ENCODE results near the gene PATL2. TPM values are rescaled to one million over a fixed set of nuclear protein-coding genes. Genes with fewer than 3 reads are reported as not detected.
"Not testable (repeated sequence)": the region's sequence is repeated elsewhere in the genome, so short reads cannot be mapped to it uniquely, and the experiment has no call there.

PATL2 gene
- total RNA-seq, 1 donor from 2014 or later = 3.7 TPM

GRCh38 chr15:44710236-44711095, 657 bp downstream of the PATL2 start:
- Histone ChIP-seq H3K4me3 (peak overlapping the region; percentile 92), H3K27ac (replicated peaks) (peak overlapping the region; percentile 99), H3K27me3 (ENCODE audit: low read depth) (no peaks in the 10 kb centered on the region), H3K36me3 (peaks cover 3% of the 10 kb centered on the region), H3K9me3 (replicated peaks) (no peaks in the 10 kb centered on the region), H3K4me1 (peaks cover 58% of the 10 kb centered on the region)
- peak; percentile 25 for DNase-seq
- intact Hi-C loops (cut with micrococcal nuclease) = no loop called here
- TF ChIP-seq, protein P1, sequence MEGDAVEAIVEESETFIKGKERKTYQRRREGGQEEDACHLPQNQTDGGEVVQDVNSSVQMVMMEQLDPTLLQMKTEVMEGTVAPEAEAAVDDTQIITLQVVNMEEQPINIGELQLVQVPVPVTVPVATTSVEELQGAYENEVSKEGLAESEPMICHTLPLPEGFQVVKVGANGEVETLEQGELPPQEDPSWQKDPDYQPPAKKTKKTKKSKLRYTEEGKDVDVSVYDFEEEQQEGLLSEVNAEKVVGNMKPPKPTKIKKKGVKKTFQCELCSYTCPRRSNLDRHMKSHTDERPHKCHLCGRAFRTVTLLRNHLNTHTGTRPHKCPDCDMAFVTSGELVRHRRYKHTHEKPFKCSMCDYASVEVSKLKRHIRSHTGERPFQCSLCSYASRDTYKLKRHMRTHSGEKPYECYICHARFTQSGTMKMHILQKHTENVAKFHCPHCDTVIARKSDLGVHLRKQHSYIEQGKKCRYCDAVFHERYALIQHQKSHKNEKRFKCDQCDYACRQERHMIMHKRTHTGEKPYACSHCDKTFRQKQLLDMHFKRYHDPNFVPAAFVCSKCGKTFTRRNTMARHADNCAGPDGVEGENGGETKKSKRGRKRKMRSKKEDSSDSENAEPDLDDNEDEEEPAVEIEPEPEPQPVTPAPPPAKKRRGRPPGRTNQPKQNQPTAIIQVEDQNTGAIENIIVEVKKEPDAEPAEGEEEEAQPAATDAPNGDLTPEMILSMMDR (IDR thresholded peaks at IDR 0.05; ENCODE audit: borderline replicate concordance) = no peak

DNA sequence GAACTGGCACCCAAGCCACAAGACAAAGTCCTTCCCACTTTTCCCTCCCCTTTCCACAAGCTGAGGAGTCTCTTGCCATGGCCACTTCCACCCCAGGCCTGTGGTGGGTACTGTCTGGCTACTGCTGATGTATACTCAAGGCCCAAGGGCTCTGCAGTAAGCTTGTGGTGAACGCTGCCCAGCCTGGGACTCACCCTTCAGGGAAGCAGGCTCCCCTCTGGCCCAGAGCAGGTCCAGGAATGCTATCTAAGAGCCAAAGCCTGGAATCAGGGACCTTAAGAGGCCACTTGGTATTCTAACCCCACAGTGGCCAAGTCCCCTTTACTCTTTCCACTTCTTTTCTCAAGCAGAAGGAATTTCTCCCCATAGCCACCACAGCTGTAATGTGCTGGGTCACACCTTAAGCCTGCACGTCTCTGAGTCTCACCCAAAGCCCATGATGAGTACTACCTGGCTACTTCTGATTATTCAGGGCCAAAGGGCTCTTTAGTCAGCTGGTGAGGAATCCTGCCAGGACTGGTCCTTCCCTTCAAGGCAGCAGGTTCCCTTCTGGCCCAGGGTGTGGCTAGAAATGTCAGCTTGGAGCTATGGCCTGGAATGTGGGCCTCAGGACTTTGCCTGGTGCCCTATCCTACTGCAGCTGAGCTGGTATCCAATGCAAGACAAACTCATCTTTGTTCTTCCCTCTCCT, 4.0 kb downstream of the PATL2 start:
- Histone ChIP-seq H3K4me1 (peaks cover 24% of the 10 kb centered on the region), H3K27ac (replicated peaks) (no peak overlapping the region), H3K9me3 (replicated peaks) (peaks cover 5% of the 10 kb centered on the region), H3K27me3 (ENCODE audit: low read depth) (no peaks in the 10 kb centered on the region), H3K4me3 (no peak overlapping the region), H3K36me3 (no peaks in the 10 kb centered on the region)
- TF ChIP-seq, protein P1 (IDR thresholded peaks at IDR 0.05; ENCODE audit: borderline replicate concordance) = no peak
- intact Hi-C loops (cut with micrococcal nuclease) = loop anchor here (10.0 kb wide), 1 partner anchor 68 kb away; no protein-coding TSS in a partner anchor
- DNase-seq = no peak

- H3K27me3 ChIP-seq (ENCODE audit: low read depth) = no peaks in the 10 kb centered on the region
- intact Hi-C loops (cut with micrococcal nuclease) = loop anchor here (10.0 kb wide), 1 partner anchor 68 kb away; no protein-coding TSS in a partner anchor
- no peak for DNase-seq
- H3K27ac ChIP-seq (replicated peaks) = no peak overlapping the region
- no peak overlapping the region for H3K4me3 ChIP-seq
- H3K4me1 ChIP-seq = peaks cover 17% of the 10 kb centered on the region
- H3K9me3 ChIP-seq (replicated peaks) = peaks cover 12% of the 10 kb centered on the region
- no peaks in the 10 kb centered on the region for H3K36me3 ChIP-seq
- TF ChIP-seq, protein P1 (IDR thresholded peaks at IDR 0.05; ENCODE audit: borderline replicate concordance) = no peak
Measured at GRCh38 chr15:44706401-44706800, 4.7 kb downstream of the PATL2 start.

DNA sequence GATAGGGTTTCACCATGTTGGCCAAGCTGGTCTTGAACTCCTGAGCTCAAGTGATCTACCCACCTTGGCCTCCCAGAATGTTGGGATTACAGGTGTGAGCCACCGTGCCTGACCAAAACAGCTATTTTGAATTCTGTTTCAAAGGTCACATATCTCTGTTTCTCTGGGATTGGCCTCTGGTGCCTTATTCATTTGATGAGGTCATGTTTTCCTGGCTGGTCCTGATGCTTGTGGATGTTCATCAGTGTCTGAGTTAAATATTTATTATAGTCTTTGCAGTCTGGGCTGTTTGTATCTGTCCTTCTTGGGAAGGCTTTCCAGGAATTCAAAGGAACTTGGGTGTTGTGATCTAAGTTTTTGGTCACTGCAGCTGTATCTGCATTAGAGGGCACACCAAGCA, 5.1 kb downstream of the PATL2 start:
- no peak overlapping the region for H3K27ac ChIP-seq (replicated peaks)
- peaks cover 15% of the 10 kb centered on the region for H3K9me3 ChIP-seq (replicated peaks)
- intact Hi-C loops (cut with micrococcal nuclease) = loop anchor here (10.0 kb wide), 1 partner anchor 69 kb away; no protein-coding TSS in a partner anchor
- no peak for DNase-seq
- H3K4me1 ChIP-seq = peaks cover 15% of the 10 kb centered on the region
- TF ChIP-seq, protein P1 (IDR thresholded peaks at IDR 0.05; ENCODE audit: borderline replicate concordance) = no peak
- H3K27me3 ChIP-seq (ENCODE audit: low read depth) = no peaks in the 10 kb centered on the region
- no peak overlapping the region for H3K4me3 ChIP-seq
- H3K36me3 ChIP-seq = no peaks in the 10 kb centered on the region

GRCh38 chr15:44700676-44701075, 10.4 kb downstream of the PATL2 start:
- not testable (repeated sequence) for DNase-seq; H3K27me3 ChIP-seq (ENCODE audit: low read depth); H3K36me3 ChIP-seq; H3K4me3 ChIP-seq; H3K27ac ChIP-seq (replicated peaks); H3K4me1 ChIP-seq
- H3K9me3 ChIP-seq (replicated peaks) = peaks cover 29% of the 10 kb centered on the region
- intact Hi-C loops (cut with micrococcal nuclease) = loop anchor here (10.0 kb wide), 1 partner anchor 74 kb away; no protein-coding TSS in a partner anchor
